H1 (cell line): ENCODE data around the gene GRK3. TPM values are rescaled to one million over a fixed set of nuclear protein-coding genes. Genes with fewer than 3 reads are reported as not detected.

Experiments
- CBX8 ChIP-seq: fragments of 300-800, 300-1000 bp; sonication (generic); IDR thresholded peaks from 2 replicates; pipeline ENCODE4 v1.7.1; 2016; ENCODE audit warnings: low read depth, low read length, borderline replicate concordance
- CTBP2 ChIP-seq: IDR thresholded peaks from 2 replicates; pipeline ENCODE4 v1.7.0; 2011; ENCODE audit warnings: borderline replicate concordance, mild to moderate bottlenecking, moderate library complexity, mixed read lengths, low read length; ENCODE audit not compliant: insufficient read depth, insufficient read length
- polyA plus RNA-seq, 7 experiments: library from polyadenylated mRNA; depleted of rRNA in 3 of 7; stranded (reverse) in 5 of 7; unstranded in 2 of 7; fragments of >200 nt in 5 of 7; fragments of 200-250 nt in 2 of 7; gene quantifications; 1 replicate in 5 of 7; 2 replicates in 1 of 7; 4 replicates in 1 of 7; pipeline versions ENCODE4 v1.2.1 to v1.2.3, GENCODE V29; 2011 to 2013; ENCODE audit warnings: missing spikeins in 2 of 7, mixed read lengths in 2 of 7
- total RNA-seq: library from RNA; stranded (reverse); fragmentation: NEBNext Ultra II Directional; extraction: Animal tissue kit (Norgen Biotek cat#: 25700); gene quantifications from 2 replicates; pipeline ENCODE4 v1.2.1, GENCODE V29; 2021

The GRK3 gene
- total and polyA plus RNA-seq, 2 of the 8 experiments (the other 6 are each of a cell fraction or from before 2014, with no cell fraction given), result 7.5 to 35.3 TPM

- TF ChIP-seq CTBP2 (no peak), CBX8 (no peak)
Observed at GRCh38 chr22:25763239-25763777, 198.8 kb downstream of the GRK3 start (continued).
